SH-SY5Y (cell line): Measurements from ENCODE around the gene SLC35E1.

Experiments
- GATA2 ChIP-seq: IDR thresholded peaks from 2 replicates; pipeline ENCODE4 v1.6.1; 2011; ENCODE audit warnings: mild to moderate bottlenecking, low read depth, low read length
- GATA3 ChIP-seq: IDR thresholded peaks from 2 replicates; pipeline ENCODE4 v1.6.1; 2011; ENCODE audit warnings: low read depth, mild to moderate bottlenecking, low read length, moderate library complexity

DNA sequence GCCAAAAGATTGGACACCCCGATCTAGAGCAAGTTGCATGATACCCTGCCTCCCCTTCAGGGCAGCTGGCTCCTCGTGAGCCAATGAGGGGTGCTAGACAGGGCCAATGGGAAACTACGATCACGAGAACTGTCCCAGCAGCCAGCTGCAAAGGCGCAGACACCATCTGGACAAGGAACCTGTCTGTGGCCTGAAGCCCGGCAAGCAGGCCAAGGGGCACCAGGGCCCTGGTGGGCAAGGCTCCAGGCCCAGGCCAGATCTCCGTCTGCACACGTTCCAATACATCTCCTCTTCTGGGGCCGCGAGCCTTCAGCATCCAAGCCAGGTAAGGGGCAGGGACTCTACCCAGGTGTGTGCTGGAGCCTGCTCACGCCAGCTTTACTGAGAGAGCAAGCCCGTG, 35.6 kb upstream of the SLC35E1 start:
- TF ChIP-seq GATA2: no peak
- no peak for TF ChIP-seq GATA3
